ENCODE results near the gene CGB1. TPM values are rescaled to one million over a fixed set of nuclear protein-coding genes. Genes with fewer than 3 reads are reported as not detected.

Gene CGB1
- total RNA-seq, 1 experiment from 2014 or later = not detected

GRCh38 chr19:49086296-49086695 is 49.6 kb upstream of the CGB1 start:
- Histone ChIP-seq H4K91ac (ENCODE audit: insufficient read length, low read depth, low read length) (no peak overlapping the region), H3T11ph (ENCODE audit: low read length) (no peak overlapping the region), H2BK15ac (ENCODE audit: low read depth, low read length) (no peak overlapping the region), H2BK120ac (ENCODE audit: low read depth, low read length, poor library complexity, severe bottlenecking) (no peak overlapping the region), H2BK20ac (ENCODE audit: low read depth, low read length, poor library complexity, severe bottlenecking) (no peak overlapping the region), H2AK5ac (ENCODE audit: insufficient read length, low read length) (no peak overlapping the region), H3K27ac (ENCODE audit: insufficient read length, low read depth, low read length) (no peak overlapping the region), H3K18ac (ENCODE audit: insufficient read length, low read depth, low read length) (no peak overlapping the region), H3K4me1 (ENCODE audit: insufficient read depth, low read length) (peaks cover 2% of the 10 kb centered on the region; the same call in 1 of the 2 replicates), H3K14ac (ENCODE audit: insufficient read depth, low read length) (no peak overlapping the region), H3K23me2 (ENCODE audit: insufficient read length, low read depth, low read length, poor library complexity, severe bottlenecking) (peaks cover 7% of the 10 kb centered on the region), H3K23ac (ENCODE audit: insufficient read length, low read depth, low read length) (no peak overlapping the region), H4K8ac (replicated peaks; ENCODE audit: insufficient read length, low read depth, low read length) (no peak overlapping the region), H3K56ac (ENCODE audit: insufficient read length, low read depth, low read length) (no peak overlapping the region), H3K9me3 (ENCODE audit: control insufficient read depth, low read depth, low read length) (no peaks in the 10 kb centered on the region), H3K4me2 (ENCODE audit: insufficient read depth, insufficient read length, low read length) (peak overlapping the region; percentile 90), H3K79me1 (ENCODE audit: insufficient read depth, low read depth, low read length, poor library complexity, severe bottlenecking) (peaks cover 6% of the 10 kb centered on the region), H2BK5ac (ENCODE audit: insufficient read length, low read length) (no peak overlapping the region), H2BK12ac (ENCODE audit: insufficient read length, low read depth, low read length) (no peak overlapping the region), H4K5ac (ENCODE audit: insufficient read length, low read depth, low read length) (no peak overlapping the region), H3K4ac (ENCODE audit: low read depth, low read length) (no peak overlapping the region), H3K9ac (ENCODE audit: extremely low read depth, insufficient read length, low read length) (peak overlapping the region; percentile 89), H3K79me2 (ENCODE audit: insufficient read depth, low read length) (peaks cover 30% of the 10 kb centered on the region), H2AFZ (ENCODE audit: low read length) (no peak overlapping the region), H3K27me3 (ENCODE audit: insufficient read depth, low read length) (no peaks in the 10 kb centered on the region), H4K20me1 (ENCODE audit: control insufficient read depth, insufficient read depth, insufficient read length) (no peaks in the 10 kb centered on the region)
- H3K4me1 Mint-ChIP-seq = peaks cover 12 to 20% of the 10 kb centered on the region in 2 experiments
- peaks cover 11% of the 10 kb centered on the region for H3K27me3 Mint-ChIP-seq (ENCODE audit: low read depth)
- H3K27ac Mint-ChIP-seq = peak overlapping the region; percentile 87 to 99 (median 98); a peak in 5 of 7 replicates
- H3K4me3 Mint-ChIP-seq = peak overlapping the region; percentile 95 to 98
- H3K36me3 Mint-ChIP-seq (ENCODE audit: insufficient read depth in 1 of 3, low read depth in 3 of 3) = peaks cover 37 to 49% (median 46%) of the 10 kb centered on the region in 3 experiments
- no CpG with 5 or more reads among the region's 11 CpGs for WGBS (ENCODE audit: extremely low coverage, insufficient read length, low lambda C conversion rate)
- no peak for TF ChIP-seq CTCF (conservative IDR thresholded peaks at IDR 0.05)
- H3K9me3 Mint-ChIP-seq = peaks cover 3% of the 10 kb centered on the region in 2 experiments; a peak in 3 of 5 replicates
- no peak for DNase-seq

Measured in H9 (cell line).